Pancreas (tissue), 10 donors: ENCODE measurements around the gene FABP7. TPM values are rescaled to one million over a fixed set of nuclear protein-coding genes. Genes with fewer than 3 reads are reported as not detected.
A peak's percentile ranks its signal among the peaks of the same experiment; 100 is the strongest.

Experiments
- ATAC-seq, 4 donors: fragments of 200-7000 bp; cut with Tn5 transposase; one replicate each; pipeline versions ENCODE4 v1.8.0 to v1.9.1; 2020; ENCODE audit warnings: mild to moderate bottlenecking in 4 of 4, moderate library complexity in 4 of 4
- DNase-seq, 6 donors: peaks; one replicate each; pipeline ENCODE4 v3.0.0-alpha.2; 2020
- FAIRE-seq: peaks from 2 replicates; lab custom pipeline; 2012; peaks lifted over from hg19 to GRCh38; lab: Jason Lieb, UNC
- H3K27ac ChIP-seq, 4 donors: fragments of 200-600 bp; sonication (generic); 1 replicate in 3 of 4; 2 replicates in 1 of 4; pipeline versions ENCODE4 v1.5.0 to v1.8.0; 2020
- H3K27me3 ChIP-seq, 4 donors: fragments of 200-600 bp; one replicate each; pipeline ENCODE4 v1.8.0; 2021
- H3K36me3 ChIP-seq, 3 donors: fragments of 200-600 bp; sonication (generic) in 1 of 3; one replicate each; pipeline versions ENCODE4 v1.5.0 to v1.8.0; 2020 to 2021
- H3K4me1 ChIP-seq, 3 donors: fragments of 200-600 bp; one replicate each; pipeline ENCODE4 v1.8.0; 2021
- H3K4me3 ChIP-seq, 4 donors: fragments of 200-600 bp; sonication (generic) in 2 of 4; one replicate each; pipeline versions ENCODE4 v1.5.0 to v1.8.0; 2020 to 2021
- H3K9me3 ChIP-seq, 4 donors: fragments of 200-600 bp; one replicate each; pipeline ENCODE4 v1.8.0; 2021
- WGBS, 2 donors: extraction: QIAGEN DNeasy Blood & Tissue Kit; methylation state at CpG; one replicate each; pipeline ENCODE4 v1.1.7; 2013; 5-methylcytosine and 5-hydroxymethylcytosine counted together
- intact Hi-C, 3 donors: fragments of 100-400 bp; cut with DNase I; formaldehyde crosslinking; loops; one replicate each; pipeline versions ENCODE4 v1.11.1 to v1.14.2; 2022
- polyA plus RNA-seq, 2 donors: library from polyadenylated mRNA; stranded (reverse); fragments of 200-250 nt; gene quantifications; one replicate each; pipeline ENCODE4 v1.2.3, GENCODE V29; 2013
- total RNA-seq, 6 donors: library from RNA; stranded (reverse); fragmentation: NEBNext Ultra II Directional in 4 of 6; extraction: Animal tissue kit (Norgen Biotek cat#: 25700) in 4 of 6; gene quantifications; one replicate each; pipeline versions ENCODE4 v1.2.1 to v1.2.4, GENCODE V29; 2021 to 2023
- TF ChIP-seq, protein P1 (sequence below), 4 donors: fragments of 200-600 bp; sonication (generic) in 3 of 4; IDR thresholded peaks; one replicate each; pipeline versions ENCODE4 v1.5.0 to v1.8.0; 2021; ENCODE audit warnings: antibody characterized with exemption in 4 of 4
- donor health status: healthy with polysubstance abuse.
- donor health status: DM: no; HTN: no; CAD: no; lungs with moderate emphysema.
- donor health status: DM: no; HTN: no; CAD: no.
- donor health status: control.
- donor health status: control.
- donor health status: Bipolar disorder and iron deficiency.
- donor health status: DM: yes; HTN: yes; CAD: no.
- donor health status: DM: no; HTN: no; CAD: no.
- donor health status: DM: no; HTN: no; CAD: no.
- donor health status: DM: yes; HTN: yes; CAD: no.

FABP7 gene
- total and polyA plus RNA-seq, 8 donors: not detected

DNA sequence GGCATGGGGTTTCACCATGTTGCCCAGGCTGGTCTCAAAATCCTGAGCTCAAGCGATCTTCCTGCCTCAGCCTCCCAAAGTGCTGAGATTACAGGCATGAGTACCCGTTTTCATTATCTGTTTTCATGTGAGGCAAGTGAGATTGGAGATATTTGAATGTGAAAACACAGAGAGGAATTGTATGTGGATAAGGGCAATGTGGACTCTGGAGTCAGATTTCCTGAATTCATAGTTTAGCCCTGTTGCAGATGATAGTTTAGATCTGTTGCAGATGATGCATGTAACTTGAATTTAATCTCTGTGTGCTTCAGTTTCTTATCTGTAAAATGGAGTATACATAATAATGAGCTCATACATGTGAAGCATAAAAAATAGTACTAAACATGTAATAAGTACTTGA is 13.2 kb downstream of the FABP7 start:
- Histone ChIP-seq H3K27me3 (no peaks in the 10 kb centered on the region), H3K27ac (peak overlapping the region; percentile 6 to 100 (median 64)), H3K36me3 (no peaks in the 10 kb centered on the region), H3K4me1 (peaks cover 28 to 51% (median 43%) of the 10 kb centered on the region in 3 donors), H3K9me3 (no peaks in the 10 kb centered on the region), H3K4me3 (no peak overlapping the region)
- FAIRE-seq (no peak), DNase-seq (no peak), ATAC-seq (no peak)
- TF ChIP-seq, protein P1, sequence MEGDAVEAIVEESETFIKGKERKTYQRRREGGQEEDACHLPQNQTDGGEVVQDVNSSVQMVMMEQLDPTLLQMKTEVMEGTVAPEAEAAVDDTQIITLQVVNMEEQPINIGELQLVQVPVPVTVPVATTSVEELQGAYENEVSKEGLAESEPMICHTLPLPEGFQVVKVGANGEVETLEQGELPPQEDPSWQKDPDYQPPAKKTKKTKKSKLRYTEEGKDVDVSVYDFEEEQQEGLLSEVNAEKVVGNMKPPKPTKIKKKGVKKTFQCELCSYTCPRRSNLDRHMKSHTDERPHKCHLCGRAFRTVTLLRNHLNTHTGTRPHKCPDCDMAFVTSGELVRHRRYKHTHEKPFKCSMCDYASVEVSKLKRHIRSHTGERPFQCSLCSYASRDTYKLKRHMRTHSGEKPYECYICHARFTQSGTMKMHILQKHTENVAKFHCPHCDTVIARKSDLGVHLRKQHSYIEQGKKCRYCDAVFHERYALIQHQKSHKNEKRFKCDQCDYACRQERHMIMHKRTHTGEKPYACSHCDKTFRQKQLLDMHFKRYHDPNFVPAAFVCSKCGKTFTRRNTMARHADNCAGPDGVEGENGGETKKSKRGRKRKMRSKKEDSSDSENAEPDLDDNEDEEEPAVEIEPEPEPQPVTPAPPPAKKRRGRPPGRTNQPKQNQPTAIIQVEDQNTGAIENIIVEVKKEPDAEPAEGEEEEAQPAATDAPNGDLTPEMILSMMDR (IDR thresholded peaks at IDR 0.05): no peak
- intact Hi-C loops: no loop called here
- WGBS, 2 donors: 45 to 57% methylated on average over 2 of the region's 2 CpGs

DNA sequence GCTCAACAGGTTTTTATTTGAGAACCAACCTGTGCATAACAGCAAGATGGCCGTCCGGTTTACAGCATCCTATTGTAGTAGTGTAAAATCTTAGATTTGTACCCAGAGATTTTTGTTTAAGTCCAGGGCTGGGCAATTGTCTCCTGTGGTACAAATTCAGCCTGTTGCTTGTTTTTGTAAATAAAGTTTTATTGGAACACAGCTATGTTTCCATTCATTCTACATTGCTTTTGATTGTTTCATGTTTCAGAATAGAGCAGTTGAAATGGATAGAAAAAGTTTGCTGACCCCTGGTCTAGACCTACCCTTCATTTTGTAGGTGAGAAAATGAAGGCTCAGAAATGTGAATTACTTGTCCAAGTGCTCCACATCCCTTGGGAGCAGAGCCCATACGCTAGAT is 18.0 kb downstream of the FABP7 start:
- FAIRE-seq: no peak
- H3K36me3 ChIP-seq: no peaks in the 10 kb centered on the region
- peaks cover 29 to 52% (median 31%) of the 10 kb centered on the region in 3 donors for H3K4me1 ChIP-seq
- intact Hi-C loops: no loop called here
- no peak for DNase-seq
- H3K27me3 ChIP-seq: no peaks in the 10 kb centered on the region
- WGBS, 2 donors: 76 to 77% methylated on average over 3 of the region's 3 CpGs
- H3K27ac ChIP-seq: peak overlapping the region; percentile 51 to 94 (median 75)
- TF ChIP-seq, protein P1 (IDR thresholded peaks at IDR 0.05): no peak
- H3K9me3 ChIP-seq: no peaks in the 10 kb centered on the region
- H3K4me3 ChIP-seq: no peak overlapping the region
- no peak for ATAC-seq

DNA sequence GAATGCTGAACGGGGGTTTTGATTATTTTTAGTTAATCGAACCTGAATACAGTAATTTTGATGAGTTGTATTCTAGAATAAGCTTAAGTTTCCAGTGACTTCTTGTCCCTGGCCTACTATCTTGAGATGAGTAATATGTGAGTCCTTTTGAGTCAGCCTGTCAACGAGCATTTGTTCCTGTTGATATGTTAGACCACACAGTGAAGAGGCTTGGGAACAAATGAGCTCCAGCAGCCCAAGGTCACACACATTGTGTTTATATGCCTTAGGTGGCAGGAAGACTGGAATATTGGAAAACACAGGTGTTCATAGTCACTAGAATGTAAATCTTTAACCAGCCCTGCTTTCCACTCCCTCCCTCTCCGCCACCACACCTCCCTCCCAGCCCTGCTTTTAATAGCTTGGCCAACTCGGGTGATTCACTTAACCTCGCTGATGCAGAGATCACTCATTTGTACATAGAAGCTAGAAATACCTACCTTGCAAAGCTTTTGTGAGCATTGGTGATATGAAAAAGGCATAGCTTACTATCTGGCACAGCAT is 18.7 kb downstream of the FABP7 start:
- Histone ChIP-seq H3K27me3 (no peaks in the 10 kb centered on the region), H3K4me1 (peaks cover 27 to 46% (median 30%) of the 10 kb centered on the region in 3 donors), H3K27ac (peak overlapping the region; percentile 51 to 94 (median 75)), H3K4me3 (no peak overlapping the region), H3K9me3 (no peaks in the 10 kb centered on the region), H3K36me3 (no peaks in the 10 kb centered on the region)
- FAIRE-seq (peak; percentile 80), ATAC-seq (peak; percentile 92 to 97 (median 94)), DNase-seq (peak in 5 of 6 donors; percentile 73 to 90 (median 89))
- TF ChIP-seq, protein P1 (IDR thresholded peaks at IDR 0.05): no peak
- intact Hi-C loops: no loop called here
- 11 to 12% methylated on average over 6 of the region's 6 CpGs for WGBS, 2 donors

DNA sequence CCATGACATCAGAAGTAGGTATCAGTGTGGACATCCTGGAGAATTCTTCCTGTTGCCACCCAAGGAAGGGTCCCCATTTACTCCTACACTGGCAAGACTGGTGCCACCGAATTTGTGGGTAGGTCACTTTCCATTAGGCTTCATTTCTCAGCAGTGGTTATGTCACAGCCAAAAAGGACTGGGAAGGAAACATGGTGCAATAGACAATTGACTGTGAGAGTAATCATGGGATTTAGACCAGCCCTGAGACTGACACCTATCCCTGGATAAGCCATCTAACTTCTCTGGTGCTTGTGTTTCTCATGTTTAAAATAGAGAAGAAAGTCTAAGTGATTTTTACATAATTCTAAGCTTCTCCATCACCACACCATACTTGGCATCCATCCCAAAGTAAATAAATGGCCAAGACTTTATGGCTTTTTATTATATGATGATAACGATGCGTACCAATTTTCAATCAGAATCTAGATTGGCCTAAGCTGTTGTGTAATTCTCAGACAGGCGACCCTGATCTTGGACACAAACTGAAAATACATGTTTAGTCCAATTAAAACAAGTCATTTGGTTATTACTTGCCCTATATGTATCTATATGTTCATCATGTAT is 19.7 kb downstream of the FABP7 start:
- FAIRE-seq: peak; percentile 23
- Histone ChIP-seq H3K9me3 (no peaks in the 10 kb centered on the region), H3K27ac (peak overlapping the region in 3 of 4 donors; percentile 4 to 94 (median 92)), H3K36me3 (no peaks in the 10 kb centered on the region), H3K4me3 (no peak overlapping the region), H3K4me1 (peaks cover 26 to 37% (median 27%) of the 10 kb centered on the region in 3 donors), H3K27me3 (no peaks in the 10 kb centered on the region)
- WGBS, 2 donors: 47 to 48% methylated on average over 4 of the region's 4 CpGs
- peak in 2 of 4 donors; percentile 3 to 27 for ATAC-seq
- no peak for DNase-seq
- TF ChIP-seq, protein P1 (IDR thresholded peaks at IDR 0.05): no peak
- intact Hi-C loops: no loop called here
